ENCODE data around the gene ZNF385A. TPM values are rescaled to one million over a fixed set of nuclear protein-coding genes. Genes with fewer than 3 reads are reported as not detected.

Gene ZNF385A
- total and polyA plus RNA-seq, 2 of the 8 experiments (the other 6 are each of a cell fraction or from before 2014, with no cell fraction given) = 5.2 to 14.3 TPM

GRCh38 chr12:54426690-54427089 lies 42.2 kb upstream of the ZNF385A start (continued):
- TF ChIP-seq SP1 (IDR thresholded peaks at IDR 0.05; ENCODE audit: low read depth, low read length) = no peak
- TF ChIP-seq TEAD4 (IDR thresholded peaks at IDR 0.05; ENCODE audit: low read depth, low read length) = no peak
- TF ChIP-seq SIN3A (conservative IDR thresholded peaks at IDR 0.05 in 1 of 2, IDR thresholded peaks at IDR 0.05 in 1 of 2; ENCODE audit: low read depth in 1 of 2, low read length in 2 of 2) = no peak
- TF ChIP-seq ASH2L (IDR thresholded peaks at IDR 0.05; ENCODE audit: low read length) = no peak
- no peak for TF ChIP-seq GABPA (IDR thresholded peaks at IDR 0.05; ENCODE audit: borderline replicate concordance, insufficient read depth, low read length)
- no peak for TF ChIP-seq RFX5 (IDR thresholded peaks at IDR 0.05; ENCODE audit: borderline replicate concordance, low read depth, low read length)
